GM23248 (cell line): ENCODE measurements around the gene NOXRED1.
"Not testable (repeated sequence)": the region's sequence is repeated elsewhere in the genome, so short reads cannot be mapped to it uniquely, and the experiment has no call there.

Experiments
- EZH2 ChIP-seq: fragments of 200-600 bp; sonication (generic); IDR thresholded peaks from 2 replicates; pipeline ENCODE4 v1.6.1; 2018; ENCODE audit warnings: antibody characterized with exemption, mild to moderate bottlenecking; ENCODE audit not compliant: insufficient read depth, poor library complexity, severe bottlenecking
- EZH2phosphoT487 ChIP-seq: fragments of 200-600 bp; sonication (generic); IDR thresholded peaks from 2 replicates; pipeline ENCODE4 v1.6.1; 2018; ENCODE audit warnings: antibody characterized with exemption, moderate library complexity, mild to moderate bottlenecking, low read depth; ENCODE audit not compliant: insufficient read depth

DNA sequence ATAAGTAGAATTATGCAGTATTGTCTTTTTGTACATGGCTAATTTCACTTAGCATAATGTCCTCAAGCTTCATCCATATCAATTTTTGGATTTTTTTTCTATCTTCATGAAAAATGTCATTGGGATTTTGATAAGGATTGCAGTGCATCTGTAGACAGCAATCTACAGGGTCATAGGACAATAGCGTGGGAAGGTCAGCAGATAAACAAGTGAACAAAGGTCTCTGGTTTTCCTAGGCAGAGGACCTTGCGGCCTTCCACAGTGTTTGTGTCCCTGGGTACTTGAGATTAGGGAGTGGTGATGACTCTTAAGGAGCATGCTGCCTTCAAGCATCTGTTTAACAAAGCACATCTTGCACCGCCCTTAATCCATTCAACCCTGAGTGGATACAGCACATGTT is 7.2 kb downstream of the NOXRED1 start:
- not testable (repeated sequence) for TF ChIP-seq EZH2phosphoT487, EZH2
